ENCODE data around the gene FGD4. TPM values are rescaled to one million over a fixed set of nuclear protein-coding genes. Genes with fewer than 3 reads are reported as not detected.

FGD4 gene
- total RNA-seq, 2 donors from 2014 or later, result 24.3 to 49.3 TPM

GRCh38 chr12:32466187-32466586, 66.8 kb downstream of the FGD4 start:
- 86% methylated on average over 1 of the region's 1 CpG for WGBS
- intact Hi-C loops (cut with DNase I), result no loop called here
- no peaks in the 10 kb centered on the region for H3K36me3 ChIP-seq
- no peaks in the 10 kb centered on the region for H3K4me1 ChIP-seq (replicated peaks)
- no peaks in the 10 kb centered on the region for H3K9me3 ChIP-seq
- no peak overlapping the region for H3K4me3 ChIP-seq
- H3K27me3 ChIP-seq (replicated peaks; ENCODE audit: insufficient read depth), result no peaks in the 10 kb centered on the region
- no peak for TF ChIP-seq POLR2AphosphoS5 (IDR thresholded peaks at IDR 0.05)
- TF ChIP-seq POLR2A (IDR thresholded peaks at IDR 0.05), result no peak
- no peak for TF ChIP-seq CTCF (IDR thresholded peaks at IDR 0.05)
- no peak overlapping the region for H3K27ac ChIP-seq
- no peak for DNase-seq (ENCODE audit: low spot score)

DNA sequence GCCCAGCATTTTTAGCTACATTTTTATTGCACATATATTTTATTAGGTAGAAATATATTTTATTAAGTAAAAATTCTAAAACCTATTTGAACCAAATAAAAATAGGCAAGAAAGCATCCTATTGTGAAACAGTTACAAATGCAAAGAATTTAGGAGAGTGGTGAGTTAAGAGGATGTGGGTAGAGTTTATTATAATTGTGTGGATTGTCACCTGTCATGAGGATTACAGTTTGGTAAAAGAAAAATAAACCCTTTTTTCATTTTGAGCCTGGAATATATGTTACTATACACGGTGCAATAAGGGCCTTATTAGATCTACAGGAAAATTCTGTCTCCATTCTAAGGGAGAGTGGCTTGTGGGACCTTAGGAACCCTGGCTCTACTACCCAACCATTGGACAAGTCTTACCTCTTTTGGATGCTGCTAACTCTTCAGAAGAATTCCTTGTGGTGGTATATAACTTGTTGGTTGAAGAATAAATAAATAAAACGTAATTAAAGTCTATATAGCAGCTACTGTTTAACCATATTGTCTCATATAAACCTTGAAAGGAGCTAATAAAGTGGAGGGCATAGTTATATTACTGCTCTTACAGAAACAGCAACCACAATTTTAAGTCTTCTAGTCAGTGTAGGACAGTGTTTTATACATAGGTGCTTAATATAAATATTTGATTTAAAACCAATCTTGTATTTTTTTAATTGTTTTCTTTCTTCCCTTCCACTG, 67.8 kb downstream of the FGD4 start:
- intact Hi-C loops (cut with DNase I), result no loop called here
- TF ChIP-seq POLR2A (IDR thresholded peaks at IDR 0.05), result no peak
- TF ChIP-seq CTCF (IDR thresholded peaks at IDR 0.05), result no peak
- no peak for TF ChIP-seq POLR2AphosphoS5 (IDR thresholded peaks at IDR 0.05)
- Histone ChIP-seq H3K4me3 (no peak overlapping the region), H3K36me3 (no peaks in the 10 kb centered on the region), H3K27me3 (replicated peaks; ENCODE audit: insufficient read depth) (no peaks in the 10 kb centered on the region), H3K9me3 (no peaks in the 10 kb centered on the region), H3K27ac (no peak overlapping the region), H3K4me1 (replicated peaks) (no peaks in the 10 kb centered on the region)
- WGBS, result 75% methylated on average over 2 of the region's 2 CpGs
- DNase-seq (ENCODE audit: low spot score), result no peak

DNA sequence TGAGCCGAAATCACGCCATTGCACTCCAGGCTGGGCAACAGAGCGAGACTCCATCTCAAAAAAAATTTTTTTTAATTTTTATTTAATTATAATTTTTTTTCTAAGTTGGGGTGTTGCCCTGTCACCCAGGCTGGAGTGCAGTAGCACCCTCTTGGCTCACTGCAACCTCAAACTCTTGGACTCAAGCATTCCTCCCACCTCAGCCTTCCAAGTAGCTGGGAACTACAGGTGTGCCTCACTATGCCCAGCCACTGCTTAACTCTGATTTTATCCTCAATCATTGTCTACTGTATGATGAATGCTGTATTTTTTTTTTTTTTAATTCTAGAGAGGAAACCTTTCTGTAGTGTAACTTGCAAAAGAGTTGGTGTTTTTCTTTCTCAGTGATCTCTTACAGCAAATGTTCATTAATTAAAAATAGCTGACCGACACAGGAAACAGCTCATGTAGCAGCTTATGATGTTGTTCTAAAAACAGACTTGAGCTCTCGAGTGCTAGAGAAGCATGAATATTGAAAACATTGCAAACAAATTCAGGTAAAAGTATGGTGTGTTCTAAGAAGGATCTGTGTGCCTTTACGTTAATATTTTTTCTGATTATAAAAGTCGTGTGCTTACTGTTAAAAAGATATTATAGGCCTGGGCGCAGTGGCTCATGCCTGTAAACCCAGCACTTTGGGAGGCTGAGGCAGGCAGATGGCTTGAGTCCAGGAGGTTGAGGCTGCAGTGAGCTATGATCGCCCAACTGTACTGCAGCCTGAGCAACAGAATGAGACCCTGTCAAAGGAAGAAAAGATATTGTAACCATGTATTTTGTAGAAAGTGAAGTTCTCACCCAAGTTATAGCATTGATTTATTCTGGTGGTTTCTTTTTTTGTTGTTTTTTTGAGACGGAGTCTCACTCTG, 68.9 kb downstream of the FGD4 start:
- TF ChIP-seq POLR2A (IDR thresholded peaks at IDR 0.05) (no peak), POLR2AphosphoS5 (IDR thresholded peaks at IDR 0.05) (no peak), CTCF (IDR thresholded peaks at IDR 0.05) (no peak)
- DNase-seq (ENCODE audit: low spot score), result no peak
- H3K36me3 ChIP-seq, result no peaks in the 10 kb centered on the region
- H3K4me1 ChIP-seq (replicated peaks), result no peaks in the 10 kb centered on the region
- no peak overlapping the region for H3K27ac ChIP-seq
- intact Hi-C loops (cut with DNase I), result no loop called here
- 69% methylated on average over 10 of the region's 10 CpGs for WGBS
- no peak overlapping the region for H3K4me3 ChIP-seq
- H3K27me3 ChIP-seq (replicated peaks; ENCODE audit: insufficient read depth), result no peaks in the 10 kb centered on the region
- H3K9me3 ChIP-seq, result no peaks in the 10 kb centered on the region

DNA sequence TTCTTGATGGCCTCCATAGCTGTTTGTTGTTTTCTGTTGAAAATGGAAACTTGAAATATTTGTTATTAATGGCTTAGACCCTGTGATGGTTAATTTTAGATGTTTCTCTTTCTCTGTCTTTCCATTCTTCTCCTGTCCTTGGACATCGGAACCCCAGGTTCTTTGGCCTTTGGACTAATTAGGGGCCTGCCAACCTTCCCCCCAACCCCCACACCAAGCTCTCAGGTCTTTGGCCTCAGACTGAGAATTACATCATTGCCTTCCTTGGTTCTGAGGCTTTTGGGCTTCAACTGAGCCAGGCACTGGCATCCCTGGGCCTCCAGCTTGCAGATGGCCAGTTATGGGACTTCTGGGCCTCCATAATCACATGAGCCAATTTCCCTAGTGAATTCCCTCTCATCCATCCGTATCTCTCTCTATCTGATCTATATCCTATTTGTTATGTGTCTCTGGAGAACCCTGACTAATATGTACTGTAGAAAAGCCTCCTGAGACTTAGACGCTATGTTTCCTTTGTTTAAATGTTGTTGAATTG, 71.6 kb downstream of the FGD4 start:
- 98% methylated on average over 3 of the region's 3 CpGs for WGBS
- Histone ChIP-seq H3K36me3 (no peaks in the 10 kb centered on the region), H3K27ac (no peak overlapping the region), H3K4me1 (replicated peaks) (no peaks in the 10 kb centered on the region), H3K4me3 (no peak overlapping the region), H3K27me3 (replicated peaks; ENCODE audit: insufficient read depth) (no peaks in the 10 kb centered on the region), H3K9me3 (no peaks in the 10 kb centered on the region)
- DNase-seq (ENCODE audit: low spot score), result no peak
- intact Hi-C loops (cut with DNase I), result no loop called here
- TF ChIP-seq POLR2AphosphoS5 (IDR thresholded peaks at IDR 0.05) (no peak), CTCF (IDR thresholded peaks at IDR 0.05) (no peak), POLR2A (IDR thresholded peaks at IDR 0.05) (no peak)

Data from prostate gland (tissue), 2 donors.